ENCODE measurements around the gene COL6A1. TPM values are rescaled to one million over a fixed set of nuclear protein-coding genes. Genes with fewer than 3 reads are reported as not detected.

The COL6A1 gene
- total RNA-seq, 1 experiment from 2014 or later = 87.5 TPM

DNA sequence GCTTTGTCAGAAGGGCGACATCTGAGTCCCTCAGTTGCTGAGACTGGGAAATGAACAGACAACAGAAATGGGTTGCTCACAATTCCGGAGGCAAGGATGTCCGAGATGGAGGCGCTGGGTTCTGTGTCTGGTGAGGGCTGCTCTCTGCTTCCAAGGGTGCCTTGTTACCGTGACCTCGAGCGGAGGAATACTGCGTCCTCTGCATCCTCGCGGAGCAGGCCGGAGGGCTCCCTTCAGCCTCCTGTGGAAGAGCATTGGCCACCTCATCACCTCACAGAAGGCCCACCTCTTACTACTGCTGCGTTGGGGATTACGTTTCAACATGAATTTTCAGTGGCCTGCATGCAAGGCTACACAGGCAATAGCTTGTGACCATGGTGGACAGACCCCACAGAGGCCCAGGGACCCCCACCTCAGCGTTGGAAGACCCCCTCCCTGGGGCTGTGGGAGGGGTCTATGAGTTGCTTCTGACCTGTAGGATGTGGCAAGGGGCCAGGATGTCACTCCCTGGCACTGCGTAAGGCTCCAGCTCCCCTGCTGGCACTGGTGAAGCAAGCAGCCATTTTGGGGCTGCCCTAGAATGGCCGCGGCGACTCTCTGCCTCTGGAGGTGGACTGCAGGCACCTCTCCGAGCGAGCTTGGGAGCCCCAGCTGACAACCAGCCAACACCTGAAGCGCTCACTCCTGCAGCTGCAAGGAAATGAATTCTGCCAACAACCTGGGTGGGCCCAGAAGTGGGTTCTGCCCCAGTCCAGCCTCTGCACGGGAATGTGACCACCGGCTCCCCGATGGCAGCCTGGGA lies 36.3 kb upstream of the COL6A1 start (continued):
- TF ChIP-seq EGR1 (IDR thresholded peaks at IDR 0.05; ENCODE audit: low read depth) (no peak), POLR2A (IDR thresholded peaks at IDR 0.05; ENCODE audit: borderline replicate concordance, extremely low read depth, insufficient read depth, insufficient read length) (no peak), JUND (IDR thresholded peaks at IDR 0.05) (no peak), ZNF274 (IDR thresholded peaks at IDR 0.05; ENCODE audit: low read depth, low read length) (no peak), CBX3 (IDR thresholded peaks at IDR 0.05; ENCODE audit: low read depth) (no peak), SP1 (IDR thresholded peaks at IDR 0.05; ENCODE audit: low read depth) (no peak), YY1 (IDR thresholded peaks at IDR 0.05; ENCODE audit: extremely low read depth, insufficient replicate concordance, low read depth, low read length) (no peak), POLR2AphosphoS5 (IDR thresholded peaks at IDR 0.05; ENCODE audit: low read depth, low read length) (no peak), ELF1 (IDR thresholded peaks at IDR 0.05; ENCODE audit: borderline replicate concordance, low read depth) (no peak), SRF (IDR thresholded peaks at IDR 0.05; ENCODE audit: low read depth) (no peak), EZH2phosphoT487 (IDR thresholded peaks at IDR 0.05; ENCODE audit: borderline replicate concordance) (no peak)
- TF ChIP-seq, protein P1, sequence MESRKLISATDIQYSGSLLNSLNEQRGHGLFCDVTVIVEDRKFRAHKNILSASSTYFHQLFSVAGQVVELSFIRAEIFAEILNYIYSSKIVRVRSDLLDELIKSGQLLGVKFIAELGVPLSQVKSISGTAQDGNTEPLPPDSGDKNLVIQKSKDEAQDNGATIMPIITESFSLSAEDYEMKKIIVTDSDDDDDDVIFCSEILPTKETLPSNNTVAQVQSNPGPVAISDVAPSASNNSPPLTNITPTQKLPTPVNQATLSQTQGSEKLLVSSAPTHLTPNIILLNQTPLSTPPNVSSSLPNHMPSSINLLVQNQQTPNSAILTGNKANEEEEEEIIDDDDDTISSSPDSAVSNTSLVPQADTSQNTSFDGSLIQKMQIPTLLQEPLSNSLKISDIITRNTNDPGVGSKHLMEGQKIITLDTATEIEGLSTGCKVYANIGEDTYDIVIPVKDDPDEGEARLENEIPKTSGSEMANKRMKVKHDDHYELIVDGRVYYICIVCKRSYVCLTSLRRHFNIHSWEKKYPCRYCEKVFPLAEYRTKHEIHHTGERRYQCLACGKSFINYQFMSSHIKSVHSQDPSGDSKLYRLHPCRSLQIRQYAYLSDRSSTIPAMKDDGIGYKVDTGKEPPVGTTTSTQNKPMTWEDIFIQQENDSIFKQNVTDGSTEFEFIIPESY (IDR thresholded peaks at IDR 0.05; ENCODE audit: extremely low read depth, insufficient replicate concordance, low read length) = no peak

DNA sequence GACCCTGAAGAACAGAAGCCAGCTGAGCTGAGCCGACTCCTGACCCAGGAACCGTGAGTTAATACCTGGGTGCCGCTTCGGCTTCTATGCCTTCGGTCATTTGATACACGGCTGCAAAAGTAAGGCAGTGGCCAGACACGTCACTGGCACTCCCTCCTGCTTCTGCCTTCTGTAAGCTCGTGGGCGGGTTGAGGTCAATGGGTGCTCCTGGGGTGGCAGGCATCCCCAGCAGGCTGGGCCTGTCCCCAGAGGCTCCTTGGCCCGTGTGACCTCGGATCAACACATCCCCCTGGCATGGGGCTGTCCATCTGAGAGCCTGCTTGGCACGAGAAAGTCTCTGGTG lies 35.7 kb upstream of the COL6A1 start:
- H3K9me2 ChIP-seq (ENCODE audit: insufficient read depth) = no peaks in the 10 kb centered on the region
- ATAC-seq = no peak

More for the DNA sequence above, 35.7 kb upstream of the COL6A1 start:
- ChIA-PET CTCF (no interaction called here), RAD21 (ENCODE audit: low non-redundant PET in 1 of 2, low total read pairs in 2 of 2, uncharacterized antibody in 2 of 2, unreplicated experiment in 2 of 2) (no interaction called here), POLR2A (no interaction called here)
- no peak for DNase-seq (ENCODE audit: low read depth, low spot score)
- H4K20me1 ChIP-seq (ENCODE audit: insufficient read depth) = no peaks in the 10 kb centered on the region
- H3K4me2 ChIP-seq (ENCODE audit: low read length) = no peak overlapping the region
- H3K36me3 ChIP-seq (ENCODE audit: control insufficient read depth in 1 of 2, insufficient read depth in 2 of 2, low read length in 2 of 2) = no peaks in the 10 kb centered on the region
- intact Hi-C loops (cut with micrococcal nuclease) = no loop called here
- H3K9me3 ChIP-seq (ENCODE audit: control insufficient read depth in 1 of 2, insufficient read depth in 1 of 2, low read depth in 1 of 2, low read length in 2 of 2) = no peaks in the 10 kb centered on the region
- no peak overlapping the region for H3K27ac ChIP-seq (ENCODE audit: low read depth, low read length)
- no peak for TF ChIP-seq POLR2AphosphoS5 (IDR thresholded peaks at IDR 0.05; ENCODE audit: low read depth, low read length)
- no peak for TF ChIP-seq CBX3 (IDR thresholded peaks at IDR 0.05; ENCODE audit: low read depth)
- TF ChIP-seq, protein P1 (IDR thresholded peaks at IDR 0.05; ENCODE audit: extremely low read depth, insufficient replicate concordance, low read length) = no peak
- no peak for TF ChIP-seq ZNF274 (IDR thresholded peaks at IDR 0.05; ENCODE audit: low read depth, low read length)
- no peak for TF ChIP-seq POLR2A (IDR thresholded peaks at IDR 0.05; ENCODE audit: borderline replicate concordance, extremely low read depth, insufficient read depth, insufficient read length)
- no peak for TF ChIP-seq ELF1 (IDR thresholded peaks at IDR 0.05; ENCODE audit: borderline replicate concordance, low read depth)
- TF ChIP-seq EZH2 (IDR thresholded peaks at IDR 0.05) = no peak
- BruUV-seq (replicated peaks) = no TSS peak
- peaks cover 6% of the 10 kb centered on the region in 2 experiments; a peak in 3 of 4 replicates for H3K4me1 ChIP-seq (ENCODE audit: control insufficient read depth in 1 of 2, insufficient read depth in 2 of 2, low read length in 2 of 2)
- no peak overlapping the region for H3K9ac ChIP-seq (ENCODE audit: low read length)
- no peaks in the 10 kb centered on the region for H3K27me3 ChIP-seq (ENCODE audit: insufficient read depth, low read length)
- no peaks in the 10 kb centered on the region for H3K79me2 ChIP-seq (ENCODE audit: insufficient read depth, low read length)
- no peak overlapping the region for H3K4me3 ChIP-seq (replicated peaks in 1 of 2; ENCODE audit: low read depth in 1 of 2, low read length in 2 of 2)
- no peak overlapping the region for H2AFZ ChIP-seq (ENCODE audit: low read depth, low read length, poor library complexity, severe bottlenecking)
